H9 (cell line): Measurements from ENCODE around the gene SLC12A2. TPM values are rescaled to one million over a fixed set of nuclear protein-coding genes. Genes with fewer than 3 reads are reported as not detected.

Experiments
- DNase-seq: peaks from one replicate; pipeline ENCODE4 v3.0.0-alpha.2; 2017
- H2AFZ ChIP-seq: one replicate; pipeline ENCODE4 v1.6.1; 2013; ENCODE audit warnings: mild to moderate bottlenecking, low read length, control low read depth, moderate library complexity
- H2AK5ac ChIP-seq: 2 replicates; pipeline ENCODE4 v1.6.1; 2013; ENCODE audit warnings: low read length, control low read depth, mixed read lengths; ENCODE audit not compliant: insufficient read length
- H2BK120ac ChIP-seq: one replicate; pipeline ENCODE4 v1.6.1; 2013; ENCODE audit warnings: low read depth, mild to moderate bottlenecking, low read length, control low read depth, inconsistent platforms; ENCODE audit not compliant: poor library complexity, severe bottlenecking
- H2BK12ac ChIP-seq: 2 replicates; pipeline ENCODE4 v1.6.1; 2013; ENCODE audit warnings: low read length, control low read depth, mixed read lengths, low read depth; ENCODE audit not compliant: insufficient read length
- H2BK15ac ChIP-seq: 2 replicates; pipeline ENCODE4 v1.6.1; 2013; ENCODE audit warnings: low read depth, low read length, control low read depth
- H2BK20ac ChIP-seq: one replicate; pipeline ENCODE4 v1.6.1; 2013; ENCODE audit warnings: low read depth, mild to moderate bottlenecking, low read length, control low read depth, inconsistent platforms; ENCODE audit not compliant: poor library complexity, severe bottlenecking
- H2BK5ac ChIP-seq: 2 replicates; pipeline ENCODE4 v1.6.1; 2013; ENCODE audit warnings: low read length, control low read depth, mixed read lengths; ENCODE audit not compliant: insufficient read length
- H3K14ac ChIP-seq: 2 replicates; pipeline ENCODE4 v1.6.1; 2013; ENCODE audit warnings: low read length, control low read depth; ENCODE audit not compliant: insufficient read depth
- H3K18ac ChIP-seq: 2 replicates; pipeline ENCODE4 v1.6.1; 2013; ENCODE audit warnings: low read depth, mild to moderate bottlenecking, mixed read lengths, low read length, control low read depth; ENCODE audit not compliant: insufficient read length
- H3K23ac ChIP-seq: 2 replicates; pipeline ENCODE4 v1.6.1; 2013; ENCODE audit warnings: low read length, control low read depth, mixed read lengths, low read depth; ENCODE audit not compliant: insufficient read length
- H3K23me2 ChIP-seq: 2 replicates; pipeline ENCODE4 v1.6.1; 2013; ENCODE audit warnings: low read depth, mild to moderate bottlenecking, mixed read lengths, low read length, control low read depth; ENCODE audit not compliant: insufficient read length, poor library complexity, severe bottlenecking
- H3K27ac ChIP-seq: 2 replicates; pipeline ENCODE4 v1.5.1; 2013; ENCODE audit warnings: low read length, control low read depth, mixed read lengths, low read depth; ENCODE audit not compliant: insufficient read length
- H3K27me3 ChIP-seq: 2 replicates; pipeline ENCODE4 v1.6.1; 2013; ENCODE audit warnings: low read length, control low read depth, inconsistent platforms; ENCODE audit not compliant: insufficient read depth
- H3K4ac ChIP-seq: 2 replicates; pipeline ENCODE4 v1.6.1; 2013; ENCODE audit warnings: low read depth, mild to moderate bottlenecking, control low read depth, inconsistent platforms, low read length, moderate library complexity
- H3K4me1 ChIP-seq: 2 replicates; pipeline ENCODE4 v1.6.1; 2013; ENCODE audit warnings: low read length, control low read depth, inconsistent platforms; ENCODE audit not compliant: insufficient read depth
- H3K4me2 ChIP-seq: 2 replicates; pipeline ENCODE4 v1.6.1; 2013; ENCODE audit warnings: low read length, control low read depth, mixed read lengths; ENCODE audit not compliant: insufficient read length, insufficient read depth
- H3K56ac ChIP-seq: 2 replicates; pipeline ENCODE4 v1.6.1; 2013; ENCODE audit warnings: low read depth, mild to moderate bottlenecking, mixed read lengths, low read length, control low read depth; ENCODE audit not compliant: insufficient read length
- H3K79me1 ChIP-seq: 2 replicates; pipeline ENCODE4 v1.6.1; 2013; ENCODE audit warnings: low read depth, mild to moderate bottlenecking, moderate library complexity, low read length, control low read depth, inconsistent platforms; ENCODE audit not compliant: insufficient read depth, poor library complexity, severe bottlenecking
- H3K79me2 ChIP-seq: 2 replicates; pipeline ENCODE4 v1.6.1; 2013; ENCODE audit warnings: low read length, control low read depth, inconsistent platforms; ENCODE audit not compliant: insufficient read depth
- H3K9ac ChIP-seq: 2 replicates; pipeline ENCODE4 v1.6.1; 2013; ENCODE audit warnings: low read length, control low read depth, mixed read lengths; ENCODE audit not compliant: insufficient read length; ENCODE audit errors: extremely low read depth
- H3K9me3 ChIP-seq: one replicate; pipeline ENCODE4 v1.6.1; 2013; ENCODE audit warnings: low read depth, low read length, inconsistent platforms; ENCODE audit not compliant: control insufficient read depth
- H3T11ph ChIP-seq: one replicate; pipeline ENCODE4 v1.6.1; 2013; ENCODE audit warnings: mild to moderate bottlenecking, low read length, control low read depth, inconsistent platforms
- H4K20me1 ChIP-seq: one replicate; pipeline ENCODE4 v1.6.1; 2013; ENCODE audit not compliant: control insufficient read depth, insufficient read length, insufficient read depth
- H4K5ac ChIP-seq: 2 replicates; pipeline ENCODE4 v1.6.1; 2013; ENCODE audit warnings: low read depth, mild to moderate bottlenecking, mixed read lengths, low read length, control low read depth; ENCODE audit not compliant: insufficient read length
- H4K8ac ChIP-seq: replicated peaks from 2 replicates; pipeline ENCODE4 v1.6.1; 2013; ENCODE audit warnings: low read length, control low read depth, mixed read lengths, low read depth; ENCODE audit not compliant: insufficient read length
- H4K91ac ChIP-seq: 2 replicates; pipeline ENCODE4 v1.6.1; 2013; ENCODE audit warnings: low read depth, mild to moderate bottlenecking, moderate library complexity, mixed read lengths, low read length, control low read depth; ENCODE audit not compliant: insufficient read length
- H3K27ac Mint-ChIP-seq, 3 experiments: 2 replicates in 2 of 3; 3 replicates in 1 of 3; pipeline ENCODE4 v1.8.0; 2020 to 2021; ENCODE audit warnings: mixed read lengths in 3 of 3, mild to moderate bottlenecking in 1 of 3, moderate library complexity in 1 of 3
- H3K27me3 Mint-ChIP-seq: 2 replicates; pipeline ENCODE4 v1.8.0; 2021; ENCODE audit warnings: low read depth, mild to moderate bottlenecking, moderate library complexity, mixed read lengths
- H3K36me3 Mint-ChIP-seq, 3 experiments: 2 replicates in 2 of 3; 3 replicates in 1 of 3; pipeline ENCODE4 v1.8.0; 2020 to 2021; ENCODE audit warnings: low read depth in 3 of 3, mixed read lengths in 3 of 3; ENCODE audit not compliant: insufficient read depth in 1 of 3
- H3K4me1 Mint-ChIP-seq, 2 experiments: 2 replicates each; pipeline ENCODE4 v1.8.0; 2020; ENCODE audit warnings: mixed read lengths in 2 of 2
- H3K4me3 Mint-ChIP-seq, 2 experiments: 2 replicates in 1 of 2; 3 replicates in 1 of 2; pipeline ENCODE4 v1.8.0; 2020 to 2021; ENCODE audit warnings: mild to moderate bottlenecking in 2 of 2, mixed read lengths in 2 of 2, moderate library complexity in 1 of 2
- H3K9me3 Mint-ChIP-seq, 2 experiments: 2 replicates in 1 of 2; 3 replicates in 1 of 2; pipeline ENCODE4 v1.8.0; 2020; ENCODE audit warnings: mild to moderate bottlenecking in 2 of 2, mixed read lengths in 2 of 2, moderate library complexity in 1 of 2
- CTCF ChIP-seq: fragments of 200-600 bp; sonication (generic); conservative IDR thresholded peaks from 3 replicates; pipeline ENCODE4 v1.8.0; 2021; ENCODE audit warnings: antibody characterized with exemption, mild to moderate bottlenecking
- WGBS: extraction: QIAGEN DNeasy Blood & Tissue Kit; methylation state at CpG from one replicate; pipeline ENCODE4 v1.1.7; 2013; ENCODE audit warnings: missing lambda C conversion rate, low lambda C conversion rate, mixed read lengths; ENCODE audit not compliant: insufficient read length; ENCODE audit errors: extremely low coverage; 5-methylcytosine and 5-hydroxymethylcytosine counted together
- total RNA-seq: library from RNA; stranded (reverse); gene quantifications from 2 replicates; pipeline ENCODE4 v1.2.1, GENCODE V29; 2021

Gene SLC12A2
- total RNA-seq, 1 experiment from 2014 or later, result 17.9 TPM

- WGBS, result no CpG with 5 or more reads among the region's 7 CpGs
- no peak overlapping the region; a peak in 1 of 7 replicates for H3K27ac Mint-ChIP-seq
- H3K18ac ChIP-seq, result no peak overlapping the region
Measured at GRCh38 chr5:128234928-128235641, 151.5 kb downstream of the SLC12A2 start.

More at GRCh38 chr5:128234928-128235641, 151.5 kb downstream of the SLC12A2 start:
- H2BK5ac ChIP-seq, result no peak overlapping the region
- Mint-ChIP-seq H3K4me3 (no peak overlapping the region), H3K36me3 (no peaks in the 10 kb centered on the region; a peak in 1 of 7 replicates), H3K9me3 (no peaks in the 10 kb centered on the region), H3K27me3 (no peaks in the 10 kb centered on the region), H3K4me1 (peaks cover 10 to 13% of the 10 kb centered on the region in 2 experiments)
- H3T11ph ChIP-seq, result no peak overlapping the region
- no peak overlapping the region for H3K56ac ChIP-seq
- H3K27me3 ChIP-seq, result no peaks in the 10 kb centered on the region
- H3K9ac ChIP-seq, result no peak overlapping the region
- no peak for TF ChIP-seq CTCF
- H3K79me1 ChIP-seq, result no peaks in the 10 kb centered on the region
- H3K23ac ChIP-seq, result no peak overlapping the region
- no peaks in the 10 kb centered on the region for H3K79me2 ChIP-seq
- H3K4me1 ChIP-seq, result no peaks in the 10 kb centered on the region
- no peaks in the 10 kb centered on the region for H3K9me3 ChIP-seq
- no peak overlapping the region for H4K8ac ChIP-seq
- no peaks in the 10 kb centered on the region for H3K23me2 ChIP-seq
- no peak overlapping the region for H2BK120ac ChIP-seq
- DNase-seq, result no peak
- H3K14ac ChIP-seq, result no peak overlapping the region
- no peaks in the 10 kb centered on the region for H4K20me1 ChIP-seq
- H2BK12ac ChIP-seq, result no peak overlapping the region
- no peak overlapping the region for H2AK5ac ChIP-seq
- H2AFZ ChIP-seq, result no peak overlapping the region
- H3K4ac ChIP-seq, result no peak overlapping the region
- H3K4me2 ChIP-seq, result no peak overlapping the region
- no peak overlapping the region for H2BK15ac ChIP-seq
- H2BK20ac ChIP-seq, result no peak overlapping the region
- no peak overlapping the region for H4K5ac ChIP-seq
- no peak overlapping the region for H3K27ac ChIP-seq
- H4K91ac ChIP-seq, result no peak overlapping the region
